ENCODE data around the gene TTC12. TPM values are rescaled to one million over a fixed set of nuclear protein-coding genes. Genes with fewer than 3 reads are reported as not detected.

TTC12 gene
- total RNA-seq, 1 donor from 2014 or later: 11.1 TPM

DNA sequence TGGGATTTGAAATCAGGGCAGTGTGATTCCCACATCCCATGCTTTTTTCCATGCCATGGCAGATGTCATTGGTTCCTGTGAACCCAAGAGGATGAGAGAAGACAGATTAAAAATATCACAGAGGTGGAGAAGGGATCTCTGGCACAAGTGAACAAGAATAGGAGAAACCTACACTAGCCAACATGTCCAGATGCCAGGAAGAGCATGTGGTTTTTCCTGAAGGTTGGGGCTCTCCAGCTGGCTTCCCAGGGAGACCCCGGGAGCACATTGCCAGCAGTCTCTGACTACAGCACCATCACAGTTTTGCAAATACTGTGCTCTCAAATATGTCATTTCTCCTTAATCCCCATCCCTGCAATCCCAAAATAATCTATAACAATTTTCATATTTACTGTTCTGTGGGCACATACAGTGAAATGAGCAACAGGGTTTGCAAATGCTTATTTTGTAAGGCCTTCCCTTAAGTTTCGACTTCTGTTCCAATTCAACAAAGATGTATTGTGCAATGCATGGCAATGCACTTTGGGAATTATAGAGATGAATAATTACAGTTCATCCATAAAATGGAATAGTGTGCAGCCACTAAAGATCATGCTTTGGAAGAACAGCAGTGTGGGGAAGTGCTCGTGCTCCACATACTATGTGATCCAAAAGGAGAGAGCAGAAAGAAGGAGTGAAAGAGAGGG, 78.0 kb downstream of the TTC12 start:
- Mint-ChIP-seq H3K9me3 (ENCODE audit: unreplicated experiment) (no peaks in the 10 kb centered on the region), H3K27me3 (ENCODE audit: unreplicated experiment) (peaks cover 5% of the 10 kb centered on the region), H3K27ac (ENCODE audit: unreplicated experiment) (no peak overlapping the region), H3K4me1 (ENCODE audit: unreplicated experiment) (peaks cover 24% of the 10 kb centered on the region), H3K36me3 (ENCODE audit: low read depth, unreplicated experiment) (no peaks in the 10 kb centered on the region), H3K4me3 (ENCODE audit: unreplicated experiment) (no peak overlapping the region)
- TF ChIP-seq, protein P1, sequence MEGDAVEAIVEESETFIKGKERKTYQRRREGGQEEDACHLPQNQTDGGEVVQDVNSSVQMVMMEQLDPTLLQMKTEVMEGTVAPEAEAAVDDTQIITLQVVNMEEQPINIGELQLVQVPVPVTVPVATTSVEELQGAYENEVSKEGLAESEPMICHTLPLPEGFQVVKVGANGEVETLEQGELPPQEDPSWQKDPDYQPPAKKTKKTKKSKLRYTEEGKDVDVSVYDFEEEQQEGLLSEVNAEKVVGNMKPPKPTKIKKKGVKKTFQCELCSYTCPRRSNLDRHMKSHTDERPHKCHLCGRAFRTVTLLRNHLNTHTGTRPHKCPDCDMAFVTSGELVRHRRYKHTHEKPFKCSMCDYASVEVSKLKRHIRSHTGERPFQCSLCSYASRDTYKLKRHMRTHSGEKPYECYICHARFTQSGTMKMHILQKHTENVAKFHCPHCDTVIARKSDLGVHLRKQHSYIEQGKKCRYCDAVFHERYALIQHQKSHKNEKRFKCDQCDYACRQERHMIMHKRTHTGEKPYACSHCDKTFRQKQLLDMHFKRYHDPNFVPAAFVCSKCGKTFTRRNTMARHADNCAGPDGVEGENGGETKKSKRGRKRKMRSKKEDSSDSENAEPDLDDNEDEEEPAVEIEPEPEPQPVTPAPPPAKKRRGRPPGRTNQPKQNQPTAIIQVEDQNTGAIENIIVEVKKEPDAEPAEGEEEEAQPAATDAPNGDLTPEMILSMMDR (IDR thresholded peaks at IDR 0.05; ENCODE audit: unreplicated experiment): no peak
- no peak for DNase-seq (ENCODE audit: low spot score)

DNA sequence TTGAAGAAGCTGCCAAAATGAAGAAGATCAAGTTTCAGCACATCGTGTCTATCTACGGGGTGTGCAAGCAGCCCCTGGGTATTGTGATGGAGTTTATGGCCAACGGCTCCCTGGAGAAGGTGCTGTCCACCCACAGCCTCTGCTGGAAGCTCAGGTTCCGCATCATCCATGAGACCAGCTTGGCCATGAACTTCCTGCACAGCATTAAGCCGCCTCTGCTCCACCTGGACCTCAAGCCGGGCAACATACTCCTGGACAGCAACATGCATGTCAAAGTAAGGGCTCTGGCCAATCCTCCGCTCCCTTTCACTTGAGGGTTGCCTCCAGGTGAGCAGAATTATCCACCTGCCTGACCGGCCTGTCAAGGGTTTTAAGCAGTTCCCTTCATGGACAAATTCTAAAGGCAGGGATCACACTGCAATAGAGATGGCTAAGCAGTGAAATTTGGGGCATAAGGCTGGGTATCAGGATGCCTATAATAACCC, 79.2 kb downstream of the TTC12 start:
- H3K4me1 Mint-ChIP-seq (ENCODE audit: unreplicated experiment): peaks cover 24% of the 10 kb centered on the region
- no peak for DNase-seq (ENCODE audit: low spot score)
- no peak overlapping the region for H3K4me3 Mint-ChIP-seq (ENCODE audit: unreplicated experiment)
- H3K9me3 Mint-ChIP-seq (ENCODE audit: unreplicated experiment): no peaks in the 10 kb centered on the region
- H3K36me3 Mint-ChIP-seq (ENCODE audit: low read depth, unreplicated experiment): no peaks in the 10 kb centered on the region
- peaks cover 5% of the 10 kb centered on the region for H3K27me3 Mint-ChIP-seq (ENCODE audit: unreplicated experiment)
- TF ChIP-seq, protein P1 (IDR thresholded peaks at IDR 0.05; ENCODE audit: unreplicated experiment): no peak
- no peak overlapping the region for H3K27ac Mint-ChIP-seq (ENCODE audit: unreplicated experiment)

DNA sequence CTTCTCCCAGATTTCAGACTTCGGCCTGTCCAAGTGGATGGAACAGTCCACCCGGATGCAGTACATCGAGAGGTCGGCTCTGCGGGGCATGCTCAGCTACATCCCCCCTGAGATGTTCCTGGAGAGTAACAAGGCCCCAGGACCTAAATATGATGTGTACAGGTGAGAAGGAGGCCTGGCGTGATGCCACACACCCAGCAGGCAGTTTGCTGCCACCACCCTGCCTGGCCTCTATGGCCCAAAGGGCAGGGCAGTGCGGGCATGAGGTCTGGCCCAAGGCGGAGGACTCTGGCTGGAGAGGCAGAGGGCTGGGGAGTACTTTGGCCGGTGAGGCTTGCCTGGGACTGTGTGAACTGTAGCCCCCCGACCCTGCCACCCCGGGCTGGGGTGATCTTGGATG, 80.5 kb downstream of the TTC12 start:
- Mint-ChIP-seq H3K4me1 (ENCODE audit: unreplicated experiment) (peaks cover 24% of the 10 kb centered on the region), H3K4me3 (ENCODE audit: unreplicated experiment) (no peak overlapping the region), H3K9me3 (ENCODE audit: unreplicated experiment) (no peaks in the 10 kb centered on the region), H3K27ac (ENCODE audit: unreplicated experiment) (no peak overlapping the region), H3K27me3 (ENCODE audit: unreplicated experiment) (peaks cover 5% of the 10 kb centered on the region), H3K36me3 (ENCODE audit: low read depth, unreplicated experiment) (no peaks in the 10 kb centered on the region)
- TF ChIP-seq, protein P1 (IDR thresholded peaks at IDR 0.05; ENCODE audit: unreplicated experiment): no peak
- DNase-seq (ENCODE audit: low spot score): no peak

DNA sequence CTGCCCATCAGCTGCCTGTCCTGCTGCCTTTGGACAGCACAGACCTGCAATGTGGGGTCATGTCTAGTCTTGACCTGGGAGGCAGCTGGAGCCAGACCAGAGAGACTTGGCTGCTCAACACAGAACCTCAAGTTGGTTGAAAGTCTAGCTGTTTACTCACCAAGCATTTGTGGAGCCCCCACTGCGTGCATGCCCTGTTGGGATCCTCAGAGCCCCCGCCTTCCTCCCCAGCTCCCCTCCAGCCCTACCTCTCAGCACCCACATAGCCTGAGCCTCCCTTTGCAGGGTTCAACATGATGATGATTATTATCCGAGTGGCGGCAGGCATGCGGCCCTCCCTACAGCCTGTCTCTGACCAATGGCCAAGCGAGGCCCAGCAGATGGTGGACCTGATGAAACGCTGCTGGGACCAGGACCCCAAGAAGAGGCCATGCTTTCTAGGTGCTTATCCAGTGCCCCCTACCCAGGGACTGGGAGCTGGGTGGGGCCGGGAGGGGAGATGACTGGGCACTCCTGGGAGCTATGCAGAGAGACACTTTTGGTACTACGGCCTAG, 81.5 kb downstream of the TTC12 start:
- H3K27ac Mint-ChIP-seq (ENCODE audit: unreplicated experiment): no peak overlapping the region
- TF ChIP-seq, protein P1 (IDR thresholded peaks at IDR 0.05; ENCODE audit: unreplicated experiment): no peak

DNA sequence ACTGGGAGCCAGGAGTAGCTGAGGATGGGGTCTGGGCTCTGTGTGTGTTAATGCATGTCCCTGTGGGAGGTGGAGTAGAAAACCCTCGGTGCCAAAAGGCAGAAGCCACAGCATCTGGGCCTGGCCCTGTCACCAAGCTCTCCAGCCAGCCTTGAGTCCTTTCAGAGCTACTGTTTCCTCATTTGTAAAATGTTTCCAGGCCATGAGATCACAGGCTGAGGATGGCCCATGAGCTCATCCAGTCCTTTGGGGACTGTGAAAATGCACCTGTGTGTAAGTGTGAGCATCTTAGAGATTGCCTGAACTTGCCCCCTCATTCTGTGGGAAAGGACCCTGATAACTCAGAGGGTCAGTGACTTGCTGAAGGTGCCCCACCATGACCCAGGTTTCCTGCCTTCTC, 82.3 kb downstream of the TTC12 start:
- no peaks in the 10 kb centered on the region for H3K36me3 Mint-ChIP-seq (ENCODE audit: low read depth, unreplicated experiment)
- TF ChIP-seq, protein P1 (IDR thresholded peaks at IDR 0.05; ENCODE audit: unreplicated experiment): no peak
- no peak overlapping the region for H3K4me3 Mint-ChIP-seq (ENCODE audit: unreplicated experiment)
- H3K9me3 Mint-ChIP-seq (ENCODE audit: unreplicated experiment): no peaks in the 10 kb centered on the region
- no peak overlapping the region for H3K27ac Mint-ChIP-seq (ENCODE audit: unreplicated experiment)
- peaks cover 5% of the 10 kb centered on the region for H3K27me3 Mint-ChIP-seq (ENCODE audit: unreplicated experiment)
- H3K4me1 Mint-ChIP-seq (ENCODE audit: unreplicated experiment): peaks cover 24% of the 10 kb centered on the region
- DNase-seq (ENCODE audit: low spot score): no peak

More for the DNA sequence above, 81.5 kb downstream of the TTC12 start:
- no peaks in the 10 kb centered on the region for H3K9me3 Mint-ChIP-seq (ENCODE audit: unreplicated experiment)
- H3K4me1 Mint-ChIP-seq (ENCODE audit: unreplicated experiment): peaks cover 24% of the 10 kb centered on the region
- no peaks in the 10 kb centered on the region for H3K36me3 Mint-ChIP-seq (ENCODE audit: low read depth, unreplicated experiment)
- H3K4me3 Mint-ChIP-seq (ENCODE audit: unreplicated experiment): no peak overlapping the region
- peaks cover 5% of the 10 kb centered on the region for H3K27me3 Mint-ChIP-seq (ENCODE audit: unreplicated experiment)
- no peak for DNase-seq (ENCODE audit: low spot score)

All from endothelial cell (in vitro differentiated cells).